Activated naive CD8-positive, alpha-beta T cell treated with anti-CD3 and anti-CD28 coated beads for 36 hours (primary cell): Measurements from ENCODE around the gene GSTA3. TPM values are rescaled to one million over a fixed set of nuclear protein-coding genes. Genes with fewer than 3 reads are reported as not detected.
"Not testable (repeated sequence)": the region's sequence is repeated elsewhere in the genome, so short reads cannot be mapped to it uniquely, and the experiment has no call there.

Source experiments
- DNase-seq: peaks from one replicate; pipeline ENCODE4 v3.0.0; 2021
- H3K27ac Mint-ChIP-seq: one replicate; pipeline ENCODE4 v1.8.0; 2022; ENCODE audit warnings: mild to moderate bottlenecking, moderate library complexity, mixed read lengths
- H3K27me3 Mint-ChIP-seq: one replicate; pipeline ENCODE4 v1.8.0; 2022; ENCODE audit warnings: mild to moderate bottlenecking, mixed read lengths
- H3K36me3 Mint-ChIP-seq: one replicate; pipeline ENCODE4 v1.8.0; 2021; ENCODE audit warnings: mild to moderate bottlenecking, mixed read lengths
- H3K4me1 Mint-ChIP-seq: one replicate; pipeline ENCODE4 v1.8.0; 2021; ENCODE audit warnings: mixed read lengths
- H3K4me3 Mint-ChIP-seq: one replicate; pipeline ENCODE4 v1.8.0; 2022; ENCODE audit warnings: mild to moderate bottlenecking, moderate library complexity, mixed read lengths
- H3K9me3 Mint-ChIP-seq: one replicate; pipeline ENCODE4 v1.8.0; 2022; ENCODE audit warnings: mixed read lengths
- total RNA-seq, 2 experiments: library from RNA; stranded (reverse); gene quantifications; one replicate each; pipeline ENCODE4 v1.2.3, GENCODE V29; 2021

GSTA3 gene
- total RNA-seq, 2 experiments from 2014 or later: not detected

- not testable (repeated sequence) for H3K27me3 Mint-ChIP-seq, H3K27ac Mint-ChIP-seq, H3K4me1 Mint-ChIP-seq, H3K36me3 Mint-ChIP-seq, H3K4me3 Mint-ChIP-seq, H3K9me3 Mint-ChIP-seq, DNase-seq
Observed at GRCh38 chr6:52923689-52924088, 14.2 kb upstream of the GSTA3 start.

DNA sequence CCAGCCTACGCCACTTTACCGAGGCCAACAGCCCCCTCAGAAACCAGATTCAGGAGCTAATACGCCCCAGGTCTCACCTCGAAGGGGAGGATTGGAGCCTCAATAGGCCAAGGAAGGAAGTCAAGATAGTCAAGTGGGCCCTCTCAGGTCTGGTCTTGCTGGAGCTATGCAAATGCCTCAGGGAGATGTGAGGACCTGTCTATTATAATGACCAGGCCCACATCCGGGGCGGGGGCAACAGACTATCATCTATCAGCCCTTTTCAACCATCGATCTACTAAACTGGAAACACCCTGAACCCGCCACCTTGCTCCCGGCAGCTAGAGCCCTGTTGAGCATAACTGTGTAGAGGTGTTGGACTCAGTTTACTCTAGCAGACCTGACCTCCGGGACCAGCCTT, 12.7 kb upstream of the GSTA3 start:
- DNase-seq: no peak
- H3K4me1 Mint-ChIP-seq: no peaks in the 10 kb centered on the region
- H3K9me3 Mint-ChIP-seq: no peaks in the 10 kb centered on the region
- no peaks in the 10 kb centered on the region for H3K36me3 Mint-ChIP-seq
- H3K27me3 Mint-ChIP-seq: peaks cover 3% of the 10 kb centered on the region
- no peak overlapping the region for H3K27ac Mint-ChIP-seq
- no peak overlapping the region for H3K4me3 Mint-ChIP-seq

DNA sequence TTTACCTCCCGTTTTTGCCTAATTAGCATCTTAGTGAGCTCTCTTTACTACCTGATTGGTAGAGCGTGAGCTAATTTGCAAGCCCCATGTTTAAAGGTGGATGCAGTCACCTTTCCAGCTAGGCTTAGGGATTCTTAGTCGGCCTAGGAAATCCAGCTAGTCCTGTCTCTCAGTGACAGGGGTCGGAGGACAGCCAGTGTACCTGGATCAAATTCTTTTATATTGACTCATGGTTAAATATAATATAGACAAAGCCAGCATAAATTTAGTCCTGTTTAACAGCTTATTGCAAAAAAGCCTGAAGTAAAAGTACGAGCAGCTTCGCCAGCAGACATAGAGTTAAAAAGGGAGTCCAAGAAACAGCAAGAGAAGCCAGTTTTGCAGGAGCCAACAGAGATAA, 12.2 kb upstream of the GSTA3 start:
- no peak for DNase-seq
- peaks cover 3% of the 10 kb centered on the region for H3K27me3 Mint-ChIP-seq
- no peak overlapping the region for H3K27ac Mint-ChIP-seq
- H3K9me3 Mint-ChIP-seq: no peaks in the 10 kb centered on the region
- H3K36me3 Mint-ChIP-seq: no peaks in the 10 kb centered on the region
- no peaks in the 10 kb centered on the region for H3K4me1 Mint-ChIP-seq
- H3K4me3 Mint-ChIP-seq: no peak overlapping the region

DNA sequence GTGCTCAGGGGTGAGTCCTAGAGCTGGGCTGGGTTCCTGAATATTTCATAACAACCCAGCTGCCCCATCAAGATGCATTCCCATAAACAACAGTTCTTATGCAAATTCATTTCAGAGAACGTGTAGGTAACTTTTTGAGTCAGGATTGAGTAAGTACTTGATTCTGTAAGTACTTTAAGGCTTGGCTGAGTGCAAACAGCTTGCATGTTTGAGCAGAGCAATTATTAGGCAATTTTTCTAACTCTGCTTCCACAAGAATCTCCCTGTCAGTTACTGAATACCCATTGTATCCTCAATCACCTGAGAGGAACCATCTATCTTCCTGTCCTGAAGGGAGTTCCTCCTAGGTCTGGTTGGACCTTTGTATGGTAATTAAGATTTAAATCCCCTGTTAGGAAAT, 10.0 kb upstream of the GSTA3 start:
- not testable (repeated sequence) for DNase-seq, H3K36me3 Mint-ChIP-seq, H3K9me3 Mint-ChIP-seq, H3K4me3 Mint-ChIP-seq, H3K27me3 Mint-ChIP-seq, H3K4me1 Mint-ChIP-seq, H3K27ac Mint-ChIP-seq

DNA sequence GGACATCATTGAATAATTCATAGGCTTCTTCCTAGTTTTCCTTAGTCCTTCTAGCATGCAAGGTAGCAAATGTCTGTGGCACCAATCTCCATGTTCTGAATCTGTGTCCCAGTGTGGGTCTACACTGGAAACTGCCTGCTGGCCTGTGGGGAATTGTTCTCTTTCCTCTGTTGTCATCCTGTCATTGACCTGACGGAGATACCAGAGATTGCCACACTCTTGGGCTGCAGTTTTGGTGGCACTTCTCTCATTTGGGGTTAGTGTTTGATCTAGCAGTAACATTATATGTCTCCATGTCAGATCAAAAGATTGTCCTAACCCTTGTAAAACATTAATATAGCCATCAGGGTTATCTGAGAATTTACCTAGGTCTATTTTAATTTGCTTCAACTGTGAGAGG, 9.3 kb upstream of the GSTA3 start:
- DNase-seq, H3K4me1 Mint-ChIP-seq, H3K4me3 Mint-ChIP-seq, H3K9me3 Mint-ChIP-seq, H3K27me3 Mint-ChIP-seq, H3K36me3 Mint-ChIP-seq, H3K27ac Mint-ChIP-seq: not testable (repeated sequence)

DNA sequence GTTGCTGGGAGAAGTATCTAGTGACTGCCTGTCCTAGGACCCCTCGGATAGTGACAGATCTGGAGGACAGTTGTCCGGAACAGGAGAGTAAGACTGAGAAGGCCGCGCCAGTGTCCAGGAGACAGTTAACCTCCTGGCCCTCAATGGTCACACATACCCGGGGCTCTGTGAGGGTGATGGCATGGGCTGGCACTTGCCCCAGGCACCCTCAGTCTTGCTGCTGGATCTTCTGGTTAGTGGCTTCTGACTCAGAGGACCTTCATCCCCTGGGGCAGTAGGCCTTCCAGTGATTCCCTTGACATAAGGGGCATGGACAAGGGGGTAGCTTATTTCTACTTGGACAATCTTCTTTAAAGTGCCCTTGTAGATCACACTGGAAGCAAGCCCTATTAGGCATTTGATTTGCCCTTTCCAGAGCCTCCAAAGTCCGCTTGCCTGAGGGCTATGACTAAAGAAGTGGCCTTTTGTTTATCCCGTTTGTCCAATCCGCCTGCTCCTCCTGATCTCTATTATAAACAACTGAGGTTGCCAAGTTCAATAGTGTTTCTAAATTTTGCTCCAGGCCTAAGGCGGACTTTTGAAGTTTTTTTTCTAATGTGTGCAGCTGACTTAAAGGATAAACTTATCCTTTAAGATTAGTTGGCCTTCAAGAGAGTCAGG, 8.7 kb upstream of the GSTA3 start:
- H3K27me3 Mint-ChIP-seq, DNase-seq, H3K4me3 Mint-ChIP-seq, H3K36me3 Mint-ChIP-seq, H3K4me1 Mint-ChIP-seq, H3K27ac Mint-ChIP-seq, H3K9me3 Mint-ChIP-seq: not testable (repeated sequence)

DNA sequence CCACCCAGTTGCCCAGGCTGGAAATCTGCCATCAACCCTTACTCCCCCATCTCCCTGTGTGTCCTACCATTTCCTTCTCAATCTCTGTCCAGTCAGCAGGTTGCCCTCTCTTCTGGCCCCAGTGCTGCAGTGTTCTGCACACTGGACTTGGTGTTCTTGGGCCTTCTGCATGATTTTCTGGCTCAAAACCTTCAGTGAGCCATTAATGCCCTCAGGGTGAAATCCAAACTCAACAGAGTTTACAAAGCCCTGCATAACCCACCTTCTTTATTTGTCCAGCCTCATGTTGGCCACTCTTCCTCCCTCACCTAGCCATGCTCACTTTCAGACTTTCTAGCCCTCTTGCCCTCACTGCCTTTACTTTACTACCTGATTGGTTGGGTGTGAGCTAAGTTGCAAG, 5.0 kb upstream of the GSTA3 start:
- Mint-ChIP-seq H3K36me3 (no peaks in the 10 kb centered on the region), H3K4me1 (no peaks in the 10 kb centered on the region), H3K27me3 (peaks cover 3% of the 10 kb centered on the region), H3K4me3 (no peak overlapping the region), H3K27ac (no peak overlapping the region), H3K9me3 (peaks cover 1% of the 10 kb centered on the region)
- DNase-seq: no peak

DNA sequence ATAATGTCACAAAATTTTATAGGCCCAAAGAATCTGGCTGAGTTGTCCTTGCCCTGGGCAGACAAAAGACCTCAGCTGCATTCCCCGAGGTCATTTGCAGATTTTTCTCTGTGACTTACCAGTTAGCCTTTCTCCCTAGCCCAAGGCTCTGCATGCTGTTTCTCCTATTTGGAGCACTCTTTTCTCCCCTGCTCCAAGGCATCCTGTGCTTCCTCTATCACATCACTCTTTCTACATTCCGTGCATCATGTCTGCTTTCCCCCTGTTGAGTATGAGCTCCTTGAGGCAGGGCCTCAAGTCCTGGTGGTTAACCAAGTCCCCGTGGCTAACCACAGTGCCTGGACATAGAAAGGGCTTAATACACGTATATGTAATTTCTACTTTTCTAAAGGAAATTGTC, 593 bp upstream of the GSTA3 start:
- H3K36me3 Mint-ChIP-seq: no peaks in the 10 kb centered on the region
- no peaks in the 10 kb centered on the region for H3K4me1 Mint-ChIP-seq
- no peak for DNase-seq
- H3K9me3 Mint-ChIP-seq: peaks cover 1% of the 10 kb centered on the region
- no peak overlapping the region for H3K4me3 Mint-ChIP-seq
- H3K27me3 Mint-ChIP-seq: no peaks in the 10 kb centered on the region
- no peak overlapping the region for H3K27ac Mint-ChIP-seq

GRCh38 chr6:52909131-52909530, 367 bp downstream of the GSTA3 start:
- Mint-ChIP-seq H3K4me3 (no peak overlapping the region), H3K36me3 (no peaks in the 10 kb centered on the region), H3K27ac (no peak overlapping the region), H3K9me3 (no peaks in the 10 kb centered on the region), H3K27me3 (no peaks in the 10 kb centered on the region), H3K4me1 (no peaks in the 10 kb centered on the region)
- DNase-seq: no peak

DNA sequence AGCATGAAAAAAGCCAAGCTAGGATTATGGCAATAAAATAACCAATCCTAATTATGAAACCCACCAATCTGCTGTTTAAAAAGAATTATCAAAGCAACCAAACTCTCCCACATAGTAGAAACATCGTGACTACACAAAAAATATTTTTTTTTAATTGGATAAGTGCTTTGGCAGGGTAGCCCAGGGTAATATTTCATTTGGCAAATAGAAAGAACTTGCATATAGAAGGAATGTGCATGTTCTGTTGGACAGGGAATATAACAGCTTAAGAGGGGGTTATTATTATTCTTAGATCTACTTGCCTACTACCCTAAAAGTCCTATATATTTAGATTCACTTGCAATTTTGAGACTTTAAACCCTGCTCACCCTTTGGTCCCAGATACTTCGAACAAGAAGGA, 972 bp downstream of the GSTA3 start:
- H3K27me3 Mint-ChIP-seq: no peaks in the 10 kb centered on the region
- H3K4me3 Mint-ChIP-seq: no peak overlapping the region
- H3K36me3 Mint-ChIP-seq: no peaks in the 10 kb centered on the region
- H3K9me3 Mint-ChIP-seq: no peaks in the 10 kb centered on the region
- H3K27ac Mint-ChIP-seq: no peak overlapping the region
- no peak for DNase-seq
- H3K4me1 Mint-ChIP-seq: no peaks in the 10 kb centered on the region

GRCh38 chr6:52904562-52905279, 4.8 kb downstream of the GSTA3 start:
- Mint-ChIP-seq H3K27ac (no peak overlapping the region), H3K27me3 (peaks cover 11% of the 10 kb centered on the region), H3K9me3 (no peaks in the 10 kb centered on the region), H3K4me3 (no peak overlapping the region), H3K36me3 (no peaks in the 10 kb centered on the region), H3K4me1 (no peaks in the 10 kb centered on the region)
- DNase-seq: no peak

DNA sequence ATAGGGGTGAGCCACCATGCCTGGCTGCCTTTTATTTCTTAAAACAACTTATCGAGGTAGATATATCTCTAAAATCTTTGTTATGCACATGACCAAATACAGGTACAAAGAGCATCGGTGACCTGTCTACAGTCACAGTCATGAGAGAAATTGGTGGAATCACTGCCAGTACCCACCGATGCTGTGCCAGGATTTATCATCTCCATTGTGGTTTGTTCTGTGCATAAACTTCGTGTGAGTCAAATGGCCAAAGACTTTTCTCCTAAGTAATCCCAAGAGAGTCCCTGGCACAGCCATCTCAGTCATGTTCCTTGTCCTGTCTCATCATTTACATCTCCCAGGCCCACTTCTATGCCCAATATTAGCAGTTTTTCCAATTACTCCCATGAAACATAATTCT, 9.0 kb downstream of the GSTA3 start:
- no peak overlapping the region for H3K4me3 Mint-ChIP-seq

GRCh38 chr6:52895790-52896189, 13.7 kb downstream of the GSTA3 start:
- H3K4me1 Mint-ChIP-seq, H3K27ac Mint-ChIP-seq, H3K9me3 Mint-ChIP-seq, H3K36me3 Mint-ChIP-seq, H3K4me3 Mint-ChIP-seq, DNase-seq: not testable (repeated sequence)
- H3K27me3 Mint-ChIP-seq: peaks cover 12% of the 10 kb centered on the region

More for the DNA sequence above, 9.0 kb downstream of the GSTA3 start:
- no peak for DNase-seq
- Mint-ChIP-seq H3K4me1 (no peaks in the 10 kb centered on the region), H3K27ac (no peak overlapping the region), H3K9me3 (no peaks in the 10 kb centered on the region), H3K36me3 (no peaks in the 10 kb centered on the region), H3K27me3 (peaks cover 18% of the 10 kb centered on the region)

DNA sequence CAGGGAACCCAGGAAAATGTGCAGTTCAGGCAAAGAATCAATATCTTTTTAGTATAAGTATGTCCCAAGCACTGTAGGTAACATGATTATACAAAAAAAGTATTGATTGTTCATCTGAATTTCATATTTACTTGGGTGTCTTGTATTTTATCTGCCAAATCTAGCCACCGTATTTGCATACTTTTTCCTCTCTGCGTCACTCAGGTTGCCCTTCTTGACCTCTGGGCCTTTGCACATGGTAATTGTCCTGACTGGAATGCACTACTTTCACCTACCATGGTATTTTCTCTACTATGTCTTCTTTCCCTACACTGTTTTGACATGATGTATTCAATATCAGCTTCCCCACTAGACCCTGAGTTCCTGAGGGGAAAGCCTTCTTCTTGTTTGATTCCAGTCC, 15.2 kb downstream of the GSTA3 start:
- Mint-ChIP-seq H3K27me3 (peaks cover 18% of the 10 kb centered on the region), H3K4me1 (peaks cover 2% of the 10 kb centered on the region), H3K9me3 (no peaks in the 10 kb centered on the region), H3K27ac (no peak overlapping the region), H3K36me3 (no peaks in the 10 kb centered on the region), H3K4me3 (no peak overlapping the region)
- DNase-seq: no peak

DNA sequence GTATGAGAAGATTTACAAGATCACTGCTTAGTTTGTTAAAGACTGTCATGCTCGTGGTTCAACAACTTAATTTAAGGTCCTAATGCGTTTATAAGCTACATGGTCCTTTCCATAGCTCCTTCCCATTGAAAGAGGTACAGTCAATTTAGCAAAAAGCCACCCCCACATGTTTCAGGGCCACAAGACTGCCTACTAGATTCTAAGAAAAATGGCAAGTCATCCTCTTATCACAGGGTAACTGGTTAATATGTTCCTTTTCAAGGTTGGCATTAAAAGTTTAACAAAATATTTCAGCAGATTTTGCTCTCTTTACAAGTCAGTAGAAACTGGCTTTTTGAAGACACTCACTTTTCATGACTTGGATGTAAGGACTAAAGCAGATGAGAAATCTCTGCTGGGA, 15.7 kb downstream of the GSTA3 start:
- no peaks in the 10 kb centered on the region for H3K36me3 Mint-ChIP-seq
- H3K4me1 Mint-ChIP-seq: peaks cover 2% of the 10 kb centered on the region
- H3K9me3 Mint-ChIP-seq: no peaks in the 10 kb centered on the region
- no peak overlapping the region for H3K27ac Mint-ChIP-seq
- no peak overlapping the region for H3K4me3 Mint-ChIP-seq
- DNase-seq: no peak
- peaks cover 15% of the 10 kb centered on the region for H3K27me3 Mint-ChIP-seq

- H3K27ac Mint-ChIP-seq: no peak overlapping the region
- DNase-seq: no peak
- no peaks in the 10 kb centered on the region for H3K36me3 Mint-ChIP-seq
- H3K4me1 Mint-ChIP-seq: peaks cover 3% of the 10 kb centered on the region
- no peaks in the 10 kb centered on the region for H3K9me3 Mint-ChIP-seq
- no peak overlapping the region for H3K4me3 Mint-ChIP-seq
- H3K27me3 Mint-ChIP-seq: peaks cover 14% of the 10 kb centered on the region
Observed at GRCh38 chr6:52893221-52893620, 16.3 kb downstream of the GSTA3 start.
